GM12878 (cell line): ENCODE data around the gene FKTN.

Source experiments
- ETV6 ChIP-seq, 2 experiments: fragments of 450-650 bp in 1 of 2; IDR thresholded peaks in 1 of 2; conservative IDR thresholded peaks in 1 of 2; 2 replicates each; pipeline ENCODE4 v1.6.1; 2014; ENCODE audit warnings: antibody characterized with exemption in 1 of 2, borderline replicate concordance in 1 of 2, low read depth in 1 of 2, mild to moderate bottlenecking in 1 of 2, moderate library complexity in 1 of 2
- KDM1A ChIP-seq: fragments of 200-600 bp; sonication (generic); IDR thresholded peaks from 2 replicates; pipeline ENCODE4 v1.6.1; 2016; ENCODE audit warnings: borderline replicate concordance
- POLR2AphosphoS5 ChIP-seq: IDR thresholded peaks from 2 replicates; pipeline ENCODE4 v1.6.1; 2011; ENCODE audit warnings: mild to moderate bottlenecking, low read length, inconsistent platforms
- TF ChIP-seq, protein P1 (sequence below), 3 experiments: IDR thresholded peaks in 2 of 3; conservative IDR thresholded peaks in 1 of 3; 2 replicates each; pipeline ENCODE4 v1.5.1; 2011; ENCODE audit warnings: low read depth in 3 of 3, low read length in 3 of 3, mild to moderate bottlenecking in 3 of 3, control low read depth in 2 of 3, moderate library complexity in 2 of 3, inconsistent platforms in 1 of 3, mixed read lengths in 1 of 3; ENCODE audit not compliant: control insufficient read depth in 2 of 3, insufficient read depth in 1 of 3; ENCODE audit errors: extremely low read depth in 1 of 3
- TF ChIP-seq, protein P2 (sequence below): IDR thresholded peaks from 2 replicates; pipeline ENCODE4 v1.6.1; 2011; ENCODE audit warnings: low read depth, low read length, improper control_type of control experiment, borderline replicate concordance

DNA sequence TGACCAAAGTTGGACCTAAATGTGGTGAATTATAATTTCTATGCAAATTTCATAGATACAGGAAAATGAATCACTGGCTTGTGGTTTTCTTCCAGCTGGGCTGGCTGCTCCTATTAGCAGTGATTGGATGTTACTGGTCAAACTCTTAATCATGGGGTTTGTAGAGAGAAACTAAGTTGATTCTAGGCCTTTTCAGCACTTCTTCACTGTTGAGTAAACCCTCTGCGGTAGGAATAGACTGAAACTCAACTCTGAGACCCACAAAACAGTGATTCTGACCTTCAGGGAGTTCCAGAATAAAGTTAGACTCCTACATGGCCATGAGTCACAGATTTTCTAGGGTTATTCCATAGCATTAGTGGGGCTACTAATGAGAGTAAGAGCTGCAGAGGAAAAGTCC, 47.9 kb upstream of the FKTN start:
- TF ChIP-seq, protein P1, sequence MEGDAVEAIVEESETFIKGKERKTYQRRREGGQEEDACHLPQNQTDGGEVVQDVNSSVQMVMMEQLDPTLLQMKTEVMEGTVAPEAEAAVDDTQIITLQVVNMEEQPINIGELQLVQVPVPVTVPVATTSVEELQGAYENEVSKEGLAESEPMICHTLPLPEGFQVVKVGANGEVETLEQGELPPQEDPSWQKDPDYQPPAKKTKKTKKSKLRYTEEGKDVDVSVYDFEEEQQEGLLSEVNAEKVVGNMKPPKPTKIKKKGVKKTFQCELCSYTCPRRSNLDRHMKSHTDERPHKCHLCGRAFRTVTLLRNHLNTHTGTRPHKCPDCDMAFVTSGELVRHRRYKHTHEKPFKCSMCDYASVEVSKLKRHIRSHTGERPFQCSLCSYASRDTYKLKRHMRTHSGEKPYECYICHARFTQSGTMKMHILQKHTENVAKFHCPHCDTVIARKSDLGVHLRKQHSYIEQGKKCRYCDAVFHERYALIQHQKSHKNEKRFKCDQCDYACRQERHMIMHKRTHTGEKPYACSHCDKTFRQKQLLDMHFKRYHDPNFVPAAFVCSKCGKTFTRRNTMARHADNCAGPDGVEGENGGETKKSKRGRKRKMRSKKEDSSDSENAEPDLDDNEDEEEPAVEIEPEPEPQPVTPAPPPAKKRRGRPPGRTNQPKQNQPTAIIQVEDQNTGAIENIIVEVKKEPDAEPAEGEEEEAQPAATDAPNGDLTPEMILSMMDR (IDR thresholded peaks at IDR 0.05 in 2 of 3, conservative IDR thresholded peaks at IDR 0.05 in 1 of 3; ENCODE audit: control insufficient read depth in 2 of 3, extremely low read depth in 1 of 3, insufficient read depth in 1 of 3, low read depth in 3 of 3, low read length in 3 of 3): no peak
- TF ChIP-seq, protein P2, sequence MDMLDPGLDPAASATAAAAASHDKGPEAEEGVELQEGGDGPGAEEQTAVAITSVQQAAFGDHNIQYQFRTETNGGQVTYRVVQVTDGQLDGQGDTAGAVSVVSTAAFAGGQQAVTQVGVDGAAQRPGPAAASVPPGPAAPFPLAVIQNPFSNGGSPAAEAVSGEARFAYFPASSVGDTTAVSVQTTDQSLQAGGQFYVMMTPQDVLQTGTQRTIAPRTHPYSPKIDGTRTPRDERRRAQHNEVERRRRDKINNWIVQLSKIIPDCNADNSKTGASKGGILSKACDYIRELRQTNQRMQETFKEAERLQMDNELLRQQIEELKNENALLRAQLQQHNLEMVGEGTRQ: no peak
- TF ChIP-seq KDM1A (no peak), POLR2AphosphoS5 (no peak), ETV6 (conservative IDR thresholded peaks at IDR 0.05 in 1 of 2, IDR thresholded peaks at IDR 0.05 in 1 of 2; ENCODE audit: borderline replicate concordance in 1 of 2, low read depth in 1 of 2) (no peak)
